ENCODE data around the gene PTPRE. TPM values are rescaled to one million over a fixed set of nuclear protein-coding genes. Genes with fewer than 3 reads are reported as not detected.

PTPRE gene
- total RNA-seq, 1 experiment from 2014 or later, result 0.70 TPM

DNA sequence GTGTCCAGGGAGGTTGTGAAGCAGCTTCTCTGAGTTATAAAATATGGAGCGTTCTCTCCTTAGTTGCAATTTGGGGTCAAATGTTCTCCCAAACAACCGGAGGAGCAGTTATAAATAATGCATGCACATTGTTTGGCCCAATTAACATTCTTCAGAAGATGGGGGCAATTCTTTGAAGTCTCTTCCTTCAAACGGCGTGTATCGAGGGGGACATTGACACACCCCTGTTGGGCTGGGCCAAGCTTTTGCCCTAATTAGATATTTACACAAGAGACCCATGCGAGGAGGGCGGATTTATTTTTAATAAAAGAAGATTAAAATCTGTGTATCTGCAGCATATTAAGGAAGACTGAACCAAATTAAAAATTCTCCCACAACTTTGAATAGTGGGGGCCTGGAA, 107.3 kb downstream of the PTPRE start:
- H3K27me3 Mint-ChIP-seq (ENCODE audit: low read depth), result peaks cover 18% of the 10 kb centered on the region

More for the DNA sequence above, 107.3 kb downstream of the PTPRE start:
- Histone ChIP-seq H3T11ph (ENCODE audit: low read length) (no peak overlapping the region), H2BK120ac (ENCODE audit: low read depth, low read length, poor library complexity, severe bottlenecking) (no peak overlapping the region), H3K4ac (ENCODE audit: low read depth, low read length) (no peak overlapping the region), H3K9me3 (ENCODE audit: control insufficient read depth, low read depth, low read length) (no peaks in the 10 kb centered on the region), H2AK5ac (ENCODE audit: insufficient read length, low read length) (no peak overlapping the region), H3K23me2 (ENCODE audit: insufficient read length, low read depth, low read length, poor library complexity, severe bottlenecking) (no peaks in the 10 kb centered on the region), H3K18ac (ENCODE audit: insufficient read length, low read depth, low read length) (no peak overlapping the region), H3K79me1 (ENCODE audit: insufficient read depth, low read depth, low read length, poor library complexity, severe bottlenecking) (no peaks in the 10 kb centered on the region), H3K4me1 (ENCODE audit: insufficient read depth, low read length) (no peaks in the 10 kb centered on the region), H3K27me3 (ENCODE audit: insufficient read depth, low read length) (no peaks in the 10 kb centered on the region), H4K5ac (ENCODE audit: insufficient read length, low read depth, low read length) (no peak overlapping the region), H4K8ac (replicated peaks; ENCODE audit: insufficient read length, low read depth, low read length) (no peak overlapping the region), H2BK12ac (ENCODE audit: insufficient read length, low read depth, low read length) (no peak overlapping the region), H3K56ac (ENCODE audit: insufficient read length, low read depth, low read length) (no peak overlapping the region), H2AFZ (ENCODE audit: low read length) (no peak overlapping the region), H4K20me1 (ENCODE audit: control insufficient read depth, insufficient read depth, insufficient read length) (no peaks in the 10 kb centered on the region), H2BK20ac (ENCODE audit: low read depth, low read length, poor library complexity, severe bottlenecking) (no peak overlapping the region), H3K27ac (ENCODE audit: insufficient read length, low read depth, low read length) (no peak overlapping the region), H3K14ac (ENCODE audit: insufficient read depth, low read length) (no peak overlapping the region), H3K4me2 (ENCODE audit: insufficient read depth, insufficient read length, low read length) (no peak overlapping the region), H4K91ac (ENCODE audit: insufficient read length, low read depth, low read length) (no peak overlapping the region), H2BK5ac (ENCODE audit: insufficient read length, low read length) (no peak overlapping the region), H3K9ac (ENCODE audit: extremely low read depth, insufficient read length, low read length) (no peak overlapping the region), H3K23ac (ENCODE audit: insufficient read length, low read depth, low read length) (no peak overlapping the region), H3K79me2 (ENCODE audit: insufficient read depth, low read length) (no peaks in the 10 kb centered on the region), H2BK15ac (ENCODE audit: low read depth, low read length) (no peak overlapping the region)
- Mint-ChIP-seq H3K36me3 (ENCODE audit: insufficient read depth in 1 of 3, low read depth in 3 of 3) (no peaks in the 10 kb centered on the region; a peak in 1 of 7 replicates), H3K9me3 (no peaks in the 10 kb centered on the region; a peak in 1 of 5 replicates), H3K4me1 (peaks cover 9 to 12% of the 10 kb centered on the region in 2 experiments), H3K4me3 (no peak overlapping the region), H3K27ac (no peak overlapping the region)
- no CpG with 5 or more reads among the region's 7 CpGs for WGBS (ENCODE audit: extremely low coverage, insufficient read length, low lambda C conversion rate)
- TF ChIP-seq, protein P1, sequence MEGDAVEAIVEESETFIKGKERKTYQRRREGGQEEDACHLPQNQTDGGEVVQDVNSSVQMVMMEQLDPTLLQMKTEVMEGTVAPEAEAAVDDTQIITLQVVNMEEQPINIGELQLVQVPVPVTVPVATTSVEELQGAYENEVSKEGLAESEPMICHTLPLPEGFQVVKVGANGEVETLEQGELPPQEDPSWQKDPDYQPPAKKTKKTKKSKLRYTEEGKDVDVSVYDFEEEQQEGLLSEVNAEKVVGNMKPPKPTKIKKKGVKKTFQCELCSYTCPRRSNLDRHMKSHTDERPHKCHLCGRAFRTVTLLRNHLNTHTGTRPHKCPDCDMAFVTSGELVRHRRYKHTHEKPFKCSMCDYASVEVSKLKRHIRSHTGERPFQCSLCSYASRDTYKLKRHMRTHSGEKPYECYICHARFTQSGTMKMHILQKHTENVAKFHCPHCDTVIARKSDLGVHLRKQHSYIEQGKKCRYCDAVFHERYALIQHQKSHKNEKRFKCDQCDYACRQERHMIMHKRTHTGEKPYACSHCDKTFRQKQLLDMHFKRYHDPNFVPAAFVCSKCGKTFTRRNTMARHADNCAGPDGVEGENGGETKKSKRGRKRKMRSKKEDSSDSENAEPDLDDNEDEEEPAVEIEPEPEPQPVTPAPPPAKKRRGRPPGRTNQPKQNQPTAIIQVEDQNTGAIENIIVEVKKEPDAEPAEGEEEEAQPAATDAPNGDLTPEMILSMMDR (conservative IDR thresholded peaks at IDR 0.05), result no peak
- no peak for DNase-seq

Data from H9 (cell line).